Adrenal gland (tissue), 12 donors: Measurements from ENCODE around the gene RPRD1A. TPM values are rescaled to one million over a fixed set of nuclear protein-coding genes. Genes with fewer than 3 reads are reported as not detected.

Experiments used
- DNase-seq, 7 donors: peaks; one replicate each; pipeline ENCODE4 v3.0.0-alpha.2; 2019 to 2020
- H3K27ac ChIP-seq, 5 donors: fragments of 200-600 bp; sonication (generic) in 4 of 5; 1 replicate in 3 of 5; 2 replicates in 2 of 5; pipeline versions ENCODE4 v1.5.1 to v1.8.0; 2016 to 2020; ENCODE audit warnings: mild to moderate bottlenecking in 1 of 5
- H3K27me3 ChIP-seq: fragments of 200-600 bp; 2 replicates; pipeline ENCODE4 v1.8.0; 2021
- H3K36me3 ChIP-seq, 2 donors: fragments of 200-600 bp; replicated peaks in 1 of 2; 1 replicate in 1 of 2; 2 replicates in 1 of 2; pipeline versions ENCODE4 v1.5.1 to v1.8.0; 2018 to 2022
- H3K4me1 ChIP-seq, 2 donors: fragments of 200-600 bp; replicated peaks in 1 of 2; 1 replicate in 1 of 2; 2 replicates in 1 of 2; pipeline versions ENCODE4 v1.5.1 to v1.8.0; 2018 to 2021
- H3K4me3 ChIP-seq, 4 donors: fragments of 200-600 bp; sonication (generic) in 3 of 4; one replicate each; pipeline ENCODE4 v1.5.1; 2016 to 2018
- H3K9me3 ChIP-seq, 3 donors: fragments of 200-600 bp; sonication (generic) in 1 of 3; replicated peaks in 1 of 3; 1 replicate in 2 of 3; 2 replicates in 1 of 3; pipeline versions ENCODE4 v1.5.1 to v1.8.0; 2016 to 2021
- CTCF ChIP-seq, 6 experiments: fragments of 450-650 bp in 4 of 6; fragments of 200-600 bp in 2 of 6; sonication (generic) in 1 of 6; IDR thresholded peaks; 1 replicate in 5 of 6; 2 replicates in 1 of 6; pipeline versions ENCODE4 v1.5.1 to v1.8.0; 2016 to 2021; ENCODE audit warnings: antibody characterized with exemption in 6 of 6, mild to moderate bottlenecking in 2 of 6, moderate library complexity in 1 of 6
- POLR2A ChIP-seq, 2 donors: fragments of 450-650 bp; IDR thresholded peaks; one replicate each; pipeline ENCODE4 v1.6.1; 2017; ENCODE audit warnings: antibody characterized with exemption in 2 of 2, mild to moderate bottlenecking in 2 of 2, moderate library complexity in 1 of 2
- WGBS, 4 donors: extraction: QIAGEN DNeasy Blood & Tissue Kit in 2 of 4; methylation state at CpG; one replicate each; pipeline versions ENCODE4 v1.1.5 to v1.1.7; 2013 to 2017; 5-methylcytosine and 5-hydroxymethylcytosine counted together
- intact Hi-C, 2 donors: fragments of 100-400 bp; cut with DNase I; formaldehyde crosslinking; loops; one replicate each; pipeline versions ENCODE4 v1.14.1 to v1.15.0; 2022 to 2023
- polyA plus RNA-seq, 3 donors: library from polyadenylated mRNA; stranded (reverse); fragments of 200-250 nt in 2 of 3; fragments of 350-450 nt in 1 of 3; fragmentation: Illumina TruSeq in 1 of 3; extraction: RNeasy Lipid Tissue Mini Kit (QIAGEN cat#74804) in 1 of 3; gene quantifications; one replicate each; pipeline ENCODE4 v1.2.3, GENCODE V29; 2013 to 2014
- total RNA-seq, 9 donors: library from RNA; depleted of rRNA in 4 of 9; stranded (reverse); fragments of >200 nt in 4 of 9; fragments of 120-200 nt in 1 of 9; fragmentation: NEBNext Ultra II Directional in 1 of 9; extraction: Animal tissue kit (Norgen Biotek cat#: 25700) in 1 of 9; gene quantifications; one replicate each; pipeline versions ENCODE4 v1.1.0 to v1.2.4, GENCODE V29; 2013 to 2023
- donor health status: healthy with polysubstance abuse.
- donor health status: Bipolar disorder and iron deficiency.
- donor health status: DM: yes; HTN: yes; CAD: no.
- donor health status: DM: no; HTN: no; CAD: no.
- donor health status: DM: no; HTN: no; CAD: no.
- donor health status: DM: yes; HTN: yes; CAD: no.

Gene RPRD1A
- total and polyA plus RNA-seq, 12 donors: 28.9 to 128 (median 58.4) TPM

- no peak for TF ChIP-seq POLR2A (IDR thresholded peaks at IDR 0.05)
- H3K36me3 ChIP-seq: no peaks in the 10 kb centered on the region
- H3K4me3 ChIP-seq: no peak overlapping the region
- no peak for DNase-seq
- H3K9me3 ChIP-seq: no peaks in the 10 kb centered on the region
- peaks cover 0 to 16% of the 10 kb centered on the region in 2 donors for H3K4me1 ChIP-seq
- H3K27me3 ChIP-seq: no peaks in the 10 kb centered on the region
- H3K27ac ChIP-seq: no peak overlapping the region
- WGBS, 4 donors: 74 to 78% (median 77%) methylated on average over 3 of the region's 3 CpGs
- intact Hi-C loops: no loop called here
These were observed 47.1 kb downstream of the RPRD1A start for GRCh38 chr18:36020174-36020711.

- Histone ChIP-seq H3K36me3 (no peaks in the 10 kb centered on the region), H3K4me1 (peaks cover 0 to 4% of the 10 kb centered on the region in 2 donors), H3K9me3 (no peaks in the 10 kb centered on the region), H3K27ac (no peak overlapping the region), H3K27me3 (no peaks in the 10 kb centered on the region), H3K4me3 (no peak overlapping the region)
- 72 to 83% (median 79%) methylated on average over 2 of the region's 2 CpGs for WGBS, 4 donors
- TF ChIP-seq POLR2A (IDR thresholded peaks at IDR 0.05): no peak
- TF ChIP-seq CTCF (IDR thresholded peaks at IDR 0.05): no peak
- no peak for DNase-seq
- intact Hi-C loops: loop anchor here in 1 of 2 donors (5.0 kb wide), 1 partner anchor 265 kb away; no protein-coding TSS in a partner anchor
These were observed 50.1 kb downstream of the RPRD1A start for GRCh38 chr18:36017232-36017631.

GRCh38 chr18:36015629-36016028 is 51.7 kb downstream of the RPRD1A start:
- H3K9me3 ChIP-seq: no peaks in the 10 kb centered on the region
- H3K36me3 ChIP-seq: no peaks in the 10 kb centered on the region
- no peak overlapping the region for H3K4me3 ChIP-seq
- peaks cover 0 to 4% of the 10 kb centered on the region in 2 donors for H3K4me1 ChIP-seq
- WGBS, 4 donors: 84 to 91% (median 87%) methylated on average over 3 of the region's 3 CpGs
- TF ChIP-seq CTCF (IDR thresholded peaks at IDR 0.05): no peak
- TF ChIP-seq POLR2A (IDR thresholded peaks at IDR 0.05): no peak
- no peak for DNase-seq
- H3K27ac ChIP-seq: no peak overlapping the region
- intact Hi-C loops: loop anchor here in 1 of 2 donors (5.0 kb wide), 1 partner anchor 267 kb away; no protein-coding TSS in a partner anchor
- H3K27me3 ChIP-seq: no peaks in the 10 kb centered on the region

GRCh38 chr18:36012891-36013290 is 54.5 kb downstream of the RPRD1A start:
- Histone ChIP-seq H3K27me3 (no peaks in the 10 kb centered on the region), H3K27ac (no peak overlapping the region), H3K36me3 (no peaks in the 10 kb centered on the region), H3K4me1 (no peaks in the 10 kb centered on the region), H3K4me3 (no peak overlapping the region), H3K9me3 (no peaks in the 10 kb centered on the region)
- TF ChIP-seq CTCF (IDR thresholded peaks at IDR 0.05) (no peak), POLR2A (IDR thresholded peaks at IDR 0.05) (no peak)
- intact Hi-C loops: no loop called here
- no peak for DNase-seq
- 88 to 100% (median 93%) methylated on average over 2 of the region's 2 CpGs for WGBS, 4 donors

DNA sequence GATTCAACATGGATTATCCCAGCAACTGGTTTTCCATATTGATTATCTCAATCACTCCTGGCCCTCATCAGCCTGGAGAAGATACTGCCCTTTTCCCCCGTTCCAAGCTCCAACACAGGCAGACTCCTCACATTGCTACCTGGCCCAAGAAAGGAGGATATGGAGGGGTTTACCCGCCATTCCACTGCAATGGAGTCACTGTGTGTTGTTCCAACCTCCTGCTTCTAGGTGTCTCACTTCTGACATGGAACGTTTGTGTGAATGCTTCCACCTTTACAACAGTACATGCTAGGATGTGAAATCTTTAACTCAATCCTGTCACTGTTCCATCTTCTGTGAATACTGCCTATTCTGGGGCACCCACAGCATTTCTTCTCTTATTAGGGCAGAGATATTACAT is 58.1 kb downstream of the RPRD1A start:
- no peaks in the 10 kb centered on the region for H3K36me3 ChIP-seq
- no peak for DNase-seq
- intact Hi-C loops: no loop called here
- H3K27ac ChIP-seq: no peak overlapping the region
- H3K4me3 ChIP-seq: no peak overlapping the region
- 82 to 85% (median 84%) methylated on average over 3 of the region's 3 CpGs for WGBS, 4 donors
- no peaks in the 10 kb centered on the region for H3K27me3 ChIP-seq
- H3K9me3 ChIP-seq: no peaks in the 10 kb centered on the region
- TF ChIP-seq POLR2A (IDR thresholded peaks at IDR 0.05) (no peak), CTCF (IDR thresholded peaks at IDR 0.05) (no peak)
- H3K4me1 ChIP-seq: no peaks in the 10 kb centered on the region
